A549 (cell line): ENCODE results near the gene SPATA25. TPM values are rescaled to one million over a fixed set of nuclear protein-coding genes. Genes with fewer than 3 reads are reported as not detected.

Experiments used
- ATAC-seq, 2 experiments: fragments of 200-7000 bp in 1 of 2; fragments of >200 bp in 1 of 2; cut with Nextera tagmentation in 1 of 2; cut with Tn5 transposase in 1 of 2; 3 replicates each; pipeline versions ENCODE4 v1.8.0 to v1.9.1; 2018 to 2020; ENCODE audit warnings: mild to moderate bottlenecking in 1 of 2, moderate library complexity in 1 of 2
- CTCF ChIA-PET: fragments of 300-600 bp; sonication (Branson Sonifier 250); formaldehyde crosslinking; extraction: SDS; loops from one replicate; lab custom pipeline; 2021; ENCODE audit warnings: antibody characterized with exemption, inconsistent platforms; lab: Yijun Ruan, JAX
- POLR2A ChIA-PET: fragments of 350-600 bp; formaldehyde crosslinking; extraction: SDS; loops from one replicate; lab custom pipeline; 2021; ENCODE audit warnings: antibody characterized with exemption, inconsistent platforms; lab: Yijun Ruan, JAX
- DNase-seq, 2 experiments: peaks; one replicate each; pipeline versions ENCODE4 v3.0.0 to v3.0.0-alpha.2; 2011 to 2016; ENCODE audit warnings: low read depth in 1 of 2, low spot score in 1 of 2
- FAIRE-seq: peaks from 2 replicates; lab custom pipeline; 2011; peaks lifted over from hg19 to GRCh38; lab: Jason Lieb, UNC
- H3K27ac ChIP-seq, 2 experiments: fragments of >200 bp; sonication (Bioruptor Twin); formaldehyde crosslinking; 3 replicates each; pipeline ENCODE4 v1.5.1; 2016 to 2017
- H3K4me1 ChIP-seq: fragments of >200 bp; sonication (Bioruptor Twin); formaldehyde crosslinking; 3 replicates; pipeline ENCODE4 v1.6.1; 2016
- H3K4me2 ChIP-seq: fragments of >200 bp; sonication (Bioruptor Twin); formaldehyde crosslinking; 3 replicates; pipeline ENCODE4 v1.6.1; 2016
- H3K4me3 ChIP-seq: fragments of >200 bp; sonication (Bioruptor Twin); formaldehyde crosslinking; 3 replicates; pipeline ENCODE4 v1.5.1; 2016
- H3K9me3 ChIP-seq: fragments of >200 bp; sonication (Bioruptor Twin); formaldehyde crosslinking; 3 replicates; pipeline ENCODE4 v1.6.1; 2016
- BCL3 ChIP-seq: fragments of >200 bp; sonication (Bioruptor Twin); formaldehyde crosslinking; IDR thresholded peaks from 3 replicates; pipeline ENCODE4 v1.6.1; 2016
- BHLHE40 ChIP-seq: IDR thresholded peaks from 2 replicates; pipeline ENCODE4 v1.6.1; 2012; ENCODE audit warnings: low read depth, low read length, inconsistent platforms
- CHD4 ChIP-seq: fragments of 200-600 bp; sonication (generic); IDR thresholded peaks from 2 replicates; pipeline ENCODE4 v1.6.1; 2016; ENCODE audit warnings: antibody characterized with exemption, mild to moderate bottlenecking, borderline replicate concordance
- EHF ChIP-seq: fragments of 250-450 bp; sonication (Bioruptor Pico); IDR thresholded peaks from 2 replicates; pipeline ENCODE4 v1.5.0; 2020; ENCODE audit warnings: mild to moderate bottlenecking
- EP300 ChIP-seq, 2 experiments: fragments of >200 bp; sonication (Bioruptor Twin); formaldehyde crosslinking; IDR thresholded peaks; 2 replicates in 1 of 2; 3 replicates in 1 of 2; pipeline ENCODE4 v1.6.1; 2016 to 2017
- FOSB ChIP-seq: fragments of 250-450 bp; sonication (Bioruptor Pico); IDR thresholded peaks from 2 replicates; pipeline ENCODE4 v1.5.0; 2020; ENCODE audit warnings: mild to moderate bottlenecking, moderate library complexity
- FOSL2 ChIP-seq, 2 experiments: fragments of 450-650 bp in 1 of 2; fragments of >200 bp in 1 of 2; sonication (Bioruptor Twin) in 1 of 2; formaldehyde crosslinking; IDR thresholded peaks; 2 replicates each; pipeline versions ENCODE4 v1.5.0 to v1.6.1; 2016 to 2020; ENCODE audit warnings: mild to moderate bottlenecking in 1 of 2, moderate library complexity in 1 of 2
- HDAC2 ChIP-seq: fragments of 200-600 bp; sonication (generic); IDR thresholded peaks from 2 replicates; pipeline ENCODE4 v1.6.1; 2016
- HOXA7 ChIP-seq: fragments of 250-450 bp; sonication (Bioruptor Pico); IDR thresholded peaks from 2 replicates; pipeline ENCODE4 v1.5.0; 2020; ENCODE audit warnings: mild to moderate bottlenecking, moderate library complexity
- HOXB5 ChIP-seq: fragments of 250-450 bp; sonication (Bioruptor Pico); IDR thresholded peaks from 2 replicates; pipeline ENCODE4 v1.5.0; 2020; ENCODE audit warnings: mild to moderate bottlenecking, moderate library complexity
- KDM1A ChIP-seq: fragments of 200-600 bp; sonication (generic); IDR thresholded peaks from 2 replicates; pipeline ENCODE4 v1.6.1; 2016; ENCODE audit warnings: low read depth, mild to moderate bottlenecking
- MAX ChIP-seq: IDR thresholded peaks from 2 replicates; pipeline ENCODE4 v1.6.1; 2012
- MAZ ChIP-seq: fragments of 150-350 bp; IDR thresholded peaks from 2 replicates; pipeline ENCODE4 v1.6.1; 2014; ENCODE audit warnings: antibody characterized with exemption, low read depth, low read length, borderline replicate concordance
- NFE2L2 ChIP-seq: fragments of 150-350 bp; conservative IDR thresholded peaks from 2 replicates; pipeline ENCODE4 v1.6.1; 2014; ENCODE audit warnings: low read length
- NPAS2 ChIP-seq: fragments of 250-450 bp; sonication (Bioruptor Pico); IDR thresholded peaks from 2 replicates; pipeline ENCODE4 v1.8.0; 2022; ENCODE audit warnings: mild to moderate bottlenecking, moderate library complexity, borderline replicate concordance
- PHF8 ChIP-seq: fragments of 200-600 bp; sonication (generic); IDR thresholded peaks from 2 replicates; pipeline ENCODE4 v1.6.1; 2016; ENCODE audit warnings: low read depth, mild to moderate bottlenecking, antibody characterized with exemption, moderate library complexity, borderline replicate concordance
- SMC3 ChIP-seq: fragments of >200 bp; sonication (Bioruptor Twin); formaldehyde crosslinking; IDR thresholded peaks from 3 replicates; pipeline ENCODE4 v1.6.1; 2018; ENCODE audit warnings: inconsistent platforms
- SREBF2 ChIP-seq: fragments of 450-650 bp; IDR thresholded peaks from 2 replicates; pipeline ENCODE4 v1.6.1; 2014; ENCODE audit warnings: mild to moderate bottlenecking, moderate library complexity
- WGBS: methylation state at CpG from one replicate; pipeline ENCODE4 v1.1.6; 2017; ENCODE audit errors: missing lambda C conversion rate; 5-methylcytosine and 5-hydroxymethylcytosine counted together
- polyA plus RNA-seq, 4 experiments: library from polyadenylated mRNA; depleted of rRNA in 3 of 4; stranded (reverse); fragments of >200 nt; fragmentation: RNase III in 1 of 4; extraction: RNeasy Plus Mini Kit Qiagen cat#74134 plus additional on column Dnase treatment in 1 of 4; gene quantifications; 2 replicates in 3 of 4; 3 replicates in 1 of 4; pipeline ENCODE4 v1.2.3, GENCODE V29; 2011 to 2017
- TF ChIP-seq, protein P1 (sequence below): fragments of 450-650 bp; IDR thresholded peaks from 2 replicates; pipeline ENCODE4 v1.6.1; 2014; ENCODE audit warnings: antibody characterized with exemption
- TF ChIP-seq, protein P2 (sequence below): fragments of 150-350 bp; IDR thresholded peaks from 2 replicates; pipeline ENCODE4 v1.6.1; 2014; ENCODE audit warnings: low read depth, mild to moderate bottlenecking, low read length
- TF ChIP-seq, protein P3 (sequence below): fragments of 250-450 bp; sonication (Bioruptor Pico); IDR thresholded peaks from 2 replicates; pipeline ENCODE4 v1.5.0; 2021; ENCODE audit warnings: mild to moderate bottlenecking, moderate library complexity, borderline replicate concordance

The SPATA25 gene
- polyA plus RNA-seq, 2 of the 4 experiments (the other 2 are of a cell fraction): 0.31 to 0.77 TPM

GRCh38 chr20:45873409-45874103, 13.9 kb downstream of the SPATA25 start:
- Histone ChIP-seq H3K4me3 (no peak overlapping the region), H3K9me3 (no peaks in the 10 kb centered on the region), H3K27ac (no peak overlapping the region), H3K4me1 (no peaks in the 10 kb centered on the region), H3K4me2 (no peak overlapping the region)
- DNase-seq: no peak
- no peak for ATAC-seq
- POLR2A ChIA-PET: no interaction called here
- CTCF ChIA-PET: interaction anchor here (1.6 kb wide), 1 partner anchor 12 kb away, joined by 6 read pairs; no protein-coding TSS in a partner anchor
- 75% methylated on average over 1 of the region's 1 CpG for WGBS
- FAIRE-seq: no peak
- TF ChIP-seq BHLHE40 (no peak), BCL3 (no peak), HDAC2 (no peak), FOSB (no peak), KDM1A (no peak)
- TF ChIP-seq, protein P1, sequence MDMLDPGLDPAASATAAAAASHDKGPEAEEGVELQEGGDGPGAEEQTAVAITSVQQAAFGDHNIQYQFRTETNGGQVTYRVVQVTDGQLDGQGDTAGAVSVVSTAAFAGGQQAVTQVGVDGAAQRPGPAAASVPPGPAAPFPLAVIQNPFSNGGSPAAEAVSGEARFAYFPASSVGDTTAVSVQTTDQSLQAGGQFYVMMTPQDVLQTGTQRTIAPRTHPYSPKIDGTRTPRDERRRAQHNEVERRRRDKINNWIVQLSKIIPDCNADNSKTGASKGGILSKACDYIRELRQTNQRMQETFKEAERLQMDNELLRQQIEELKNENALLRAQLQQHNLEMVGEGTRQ: no peak
- TF ChIP-seq, protein P2, sequence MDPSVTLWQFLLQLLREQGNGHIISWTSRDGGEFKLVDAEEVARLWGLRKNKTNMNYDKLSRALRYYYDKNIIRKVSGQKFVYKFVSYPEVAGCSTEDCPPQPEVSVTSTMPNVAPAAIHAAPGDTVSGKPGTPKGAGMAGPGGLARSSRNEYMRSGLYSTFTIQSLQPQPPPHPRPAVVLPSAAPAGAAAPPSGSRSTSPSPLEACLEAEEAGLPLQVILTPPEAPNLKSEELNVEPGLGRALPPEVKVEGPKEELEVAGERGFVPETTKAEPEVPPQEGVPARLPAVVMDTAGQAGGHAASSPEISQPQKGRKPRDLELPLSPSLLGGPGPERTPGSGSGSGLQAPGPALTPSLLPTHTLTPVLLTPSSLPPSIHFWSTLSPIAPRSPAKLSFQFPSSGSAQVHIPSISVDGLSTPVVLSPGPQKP: no peak

- DNase-seq (no peak), ATAC-seq (no peak), FAIRE-seq (no peak)
- CTCF ChIA-PET: interaction anchor here (0.5 to 1.6 kb wide), 5 partner anchors 10 to 141 kb away, joined by 3 to 6 read pairs (median 3); no protein-coding TSS in a partner anchor
- no peak overlapping the region for H3K4me3 ChIP-seq
- 0 out of 3 replicates have a peak, but pooled peaks cover 4% of the 10 kb centered on the region for H3K4me1 ChIP-seq
- H3K4me2 ChIP-seq: no peak overlapping the region
- POLR2A ChIA-PET: interaction anchor here (0.5 kb wide), 1 partner anchor 13 kb away, joined by 4 read pairs; no protein-coding TSS in a partner anchor
- TF ChIP-seq SREBF2 (no peak), HOXB5 (CRISPR knock-in tag) (no peak), FOSL2 (IDR thresholded peaks at IDR 0.05) (no peak), FOSL2 (CRISPR knock-in tag; IDR thresholded peaks at IDR 0.05) (no peak), CHD4 (no peak)
- WGBS: 85% methylated on average over 3 of the region's 4 CpGs
- no peaks in the 10 kb centered on the region for H3K9me3 ChIP-seq
- no peak overlapping the region for H3K27ac ChIP-seq
These were observed 14.8 kb downstream of the SPATA25 start for GRCh38 chr20:45872626-45873025.

- H3K27ac ChIP-seq: no peak overlapping the region
- ChIA-PET CTCF (interaction anchor here (0.6 to 2.7 kb wide), 2 partner anchors 12 to 28 kb away, joined by 6 to 9 read pairs; no protein-coding TSS in a partner anchor), POLR2A (interaction anchor here (0.8 kb wide), 1 partner anchor 67 kb away, joined by 3 read pairs; no protein-coding TSS in a partner anchor)
- H3K4me1 ChIP-seq: 0 out of 3 replicates have a peak, but pooled peaks cover 5% of the 10 kb centered on the region
- H3K9me3 ChIP-seq: no peaks in the 10 kb centered on the region
- FAIRE-seq: no peak
- DNase-seq: no peak
- TF ChIP-seq NFE2L2: no peak
- no peak for TF ChIP-seq HOXA7 (CRISPR knock-in tag)
- TF ChIP-seq MAX: no peak
- no peak for TF ChIP-seq EP300 (IDR thresholded peaks at IDR 0.05)
- TF ChIP-seq BCL3: no peak
- TF ChIP-seq HOXB5 (CRISPR knock-in tag): no peak
- TF ChIP-seq MAZ: no peak
- no peak for TF ChIP-seq EHF (CRISPR knock-in tag)
- TF ChIP-seq SMC3: no peak
- no peak for TF ChIP-seq NPAS2
- TF ChIP-seq, protein P3, sequence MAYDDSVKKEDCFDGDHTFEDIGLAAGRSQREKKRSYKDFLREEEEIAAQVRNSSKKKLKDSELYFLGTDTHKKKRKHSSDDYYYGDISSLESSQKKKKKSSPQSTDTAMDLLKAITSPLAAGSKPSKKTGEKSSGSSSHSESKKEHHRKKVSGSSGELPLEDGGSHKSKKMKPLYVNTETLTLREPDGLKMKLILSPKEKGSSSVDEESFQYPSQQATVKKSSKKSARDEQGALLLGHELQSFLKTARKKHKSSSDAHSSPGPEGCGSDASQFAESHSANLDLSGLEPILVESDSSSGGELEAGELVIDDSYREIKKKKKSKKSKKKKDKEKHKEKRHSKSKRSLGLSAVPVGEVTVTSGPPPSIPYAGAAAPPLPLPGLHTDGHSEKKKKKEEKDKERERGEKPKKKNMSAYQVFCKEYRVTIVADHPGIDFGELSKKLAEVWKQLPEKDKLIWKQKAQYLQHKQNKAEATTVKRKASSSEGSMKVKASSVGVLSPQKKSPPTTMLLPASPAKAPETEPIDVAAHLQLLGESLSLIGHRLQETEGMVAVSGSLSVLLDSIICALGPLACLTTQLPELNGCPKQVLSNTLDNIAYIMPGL (CRISPR knock-in tag): no peak
- no peak for TF ChIP-seq PHF8
- peak in 1 of 2 experiments; percentile 31; a peak in 1 of 6 replicates for ATAC-seq
- H3K4me2 ChIP-seq: no peak overlapping the region
- no peak overlapping the region for H3K4me3 ChIP-seq
These were observed 19.6 kb downstream of the SPATA25 start for GRCh38 chr20:45867819-45868176.
